IPS-NIHi7 (cell line): ENCODE data around the gene NME9.

Source experiments
- DNase-seq: peaks from one replicate; pipeline ENCODE4 v3.0.0; 2012; ENCODE audit warnings: mixed read lengths; ENCODE audit errors: extremely low spot score

The NME9 gene

GRCh38 chr3:138334608-138335007 lies 5.0 kb upstream of the NME9 start:
- no peak for DNase-seq

GRCh38 chr3:138332472-138333073 lies 2.9 kb upstream of the NME9 start:
- peak; percentile 24 for DNase-seq

- DNase-seq: no peak
These were observed 1.7 kb upstream of the NME9 start for GRCh38 chr3:138331143-138331894.

- no peak for DNase-seq
These were observed 288 bp upstream of the NME9 start for GRCh38 chr3:138329984-138330293.

GRCh38 chr3:138328341-138328740 lies 1.3 kb downstream of the NME9 start:
- DNase-seq: no peak

- DNase-seq: no peak
These were observed 1.8 kb downstream of the NME9 start for GRCh38 chr3:138327831-138328230.

- no peak for DNase-seq
These were observed 2.6 kb downstream of the NME9 start for GRCh38 chr3:138326866-138327595.

GRCh38 chr3:138325990-138326389 lies 3.7 kb downstream of the NME9 start:
- no peak for DNase-seq

- DNase-seq: no peak
These were observed 5.7 kb downstream of the NME9 start for GRCh38 chr3:138323971-138324370.

GRCh38 chr3:138317687-138318086 lies 12.0 kb downstream of the NME9 start:
- no peak for DNase-seq

GRCh38 chr3:138314751-138315150 lies 14.9 kb downstream of the NME9 start:
- DNase-seq: no peak

- no peak for DNase-seq
These were observed 19.2 kb downstream of the NME9 start for GRCh38 chr3:138310494-138310893.

GRCh38 chr3:138308783-138309182 lies 20.9 kb downstream of the NME9 start:
- DNase-seq: no peak

GRCh38 chr3:138307899-138308298 lies 21.8 kb downstream of the NME9 start:
- no peak for DNase-seq

GRCh38 chr3:138303474-138303873 lies 26.2 kb downstream of the NME9 start:
- DNase-seq: no peak

- DNase-seq: no peak
These were observed 29.0 kb downstream of the NME9 start for GRCh38 chr3:138300647-138301046.

- no peak for DNase-seq
These were observed 31.8 kb downstream of the NME9 start for GRCh38 chr3:138297876-138298275.

GRCh38 chr3:138297059-138297607 lies 32.5 kb downstream of the NME9 start:
- DNase-seq: no peak

- DNase-seq: no peak
These were observed 33.0 kb downstream of the NME9 start for GRCh38 chr3:138296639-138297038.

- no peak for DNase-seq
These were observed 40.0 kb downstream of the NME9 start for GRCh38 chr3:138289701-138290100.

GRCh38 chr3:138289260-138289659 lies 40.4 kb downstream of the NME9 start:
- no peak for DNase-seq

- no peak for DNase-seq
These were observed 44.6 kb downstream of the NME9 start for GRCh38 chr3:138284957-138285477.

GRCh38 chr3:138284079-138284478 lies 45.6 kb downstream of the NME9 start:
- DNase-seq: no peak
